Right atrium auricular region (tissue), 2 donors: ENCODE measurements around the gene ARHGEF28. TPM values are rescaled to one million over a fixed set of nuclear protein-coding genes. Genes with fewer than 3 reads are reported as not detected.

Experiments used
- DNase-seq: peaks from one replicate; pipeline ENCODE4 v3.0.0-alpha.2; 2019; ENCODE audit warnings: low spot score
- H3K27ac ChIP-seq, 2 donors: fragments of 200-600 bp; sonication (generic); 1 replicate in 1 of 2; 2 replicates in 1 of 2; pipeline ENCODE4 v1.5.1; 2016 to 2019
- H3K27me3 ChIP-seq, 2 donors: fragments of 200-600 bp; sonication (generic); one replicate each; pipeline versions ENCODE4 v1.5.1 to v1.6.0; 2017 to 2019
- H3K36me3 ChIP-seq: fragments of 200-600 bp; sonication (generic); one replicate; pipeline ENCODE4 v1.5.1; 2016
- H3K4me1 ChIP-seq, 2 donors: fragments of 200-600 bp; sonication (generic); one replicate each; pipeline versions ENCODE4 v1.5.1 to v1.6.0; 2017 to 2019
- H3K4me3 ChIP-seq, 2 donors: fragments of 200-600 bp; sonication (generic); 1 replicate in 1 of 2; 2 replicates in 1 of 2; pipeline ENCODE4 v1.5.1; 2017 to 2019; ENCODE audit warnings: mild to moderate bottlenecking in 1 of 2, moderate library complexity in 1 of 2
- H3K9me3 ChIP-seq, 2 donors: fragments of 200-600 bp; sonication (generic); one replicate each; pipeline ENCODE4 v1.5.1; 2019
- CTCF ChIP-seq, 2 donors: fragments of 200-600 bp; sonication (generic); IDR thresholded peaks; one replicate each; pipeline ENCODE4 v1.5.1; 2019; ENCODE audit warnings: antibody characterized with exemption in 2 of 2
- total RNA-seq, 2 donors: library from RNA; depleted of rRNA; stranded (reverse); fragments of >200 nt; gene quantifications; one replicate each; pipeline ENCODE4 v1.1.0, GENCODE V29; 2016

The ARHGEF28 gene
- total RNA-seq, 2 donors from 2014 or later, result 1.0 to 2.9 TPM

- no peak for DNase-seq
- no peaks in the 10 kb centered on the region for H3K9me3 ChIP-seq
- no peak overlapping the region for H3K27ac ChIP-seq
- no peaks in the 10 kb centered on the region for H3K4me1 ChIP-seq
- H3K27me3 ChIP-seq, result no peaks in the 10 kb centered on the region
- no peaks in the 10 kb centered on the region for H3K36me3 ChIP-seq
- H3K4me3 ChIP-seq, result no peak overlapping the region
- no peak for TF ChIP-seq CTCF (IDR thresholded peaks at IDR 0.05)
Measured at GRCh38 chr5:73812962-73813588, 187.1 kb downstream of the ARHGEF28 start.

GRCh38 chr5:73814233-73814846, 188.3 kb downstream of the ARHGEF28 start:
- no peak for TF ChIP-seq CTCF (IDR thresholded peaks at IDR 0.05)
- H3K9me3 ChIP-seq, result no peaks in the 10 kb centered on the region
- no peaks in the 10 kb centered on the region for H3K36me3 ChIP-seq
- no peak for DNase-seq
- H3K27me3 ChIP-seq, result no peaks in the 10 kb centered on the region
- H3K4me1 ChIP-seq, result no peaks in the 10 kb centered on the region
- H3K4me3 ChIP-seq, result no peak overlapping the region
- no peak overlapping the region for H3K27ac ChIP-seq

- no peak for DNase-seq
- no peak overlapping the region for H3K27ac ChIP-seq
- no peaks in the 10 kb centered on the region for H3K4me1 ChIP-seq
- TF ChIP-seq CTCF (IDR thresholded peaks at IDR 0.05), result no peak
- H3K4me3 ChIP-seq, result no peak overlapping the region
- H3K36me3 ChIP-seq, result no peaks in the 10 kb centered on the region
- H3K27me3 ChIP-seq, result no peaks in the 10 kb centered on the region
- H3K9me3 ChIP-seq, result no peaks in the 10 kb centered on the region
Measured at GRCh38 chr5:73815631-73816030, 189.6 kb downstream of the ARHGEF28 start.

GRCh38 chr5:73816656-73817420, 190.8 kb downstream of the ARHGEF28 start:
- Histone ChIP-seq H3K4me3 (no peak overlapping the region), H3K36me3 (no peaks in the 10 kb centered on the region), H3K9me3 (no peaks in the 10 kb centered on the region), H3K4me1 (no peaks in the 10 kb centered on the region), H3K27ac (no peak overlapping the region), H3K27me3 (no peaks in the 10 kb centered on the region)
- DNase-seq, result no peak
- TF ChIP-seq CTCF (IDR thresholded peaks at IDR 0.05), result no peak

- no peaks in the 10 kb centered on the region for H3K9me3 ChIP-seq
- no peak overlapping the region for H3K4me3 ChIP-seq
- no peak for TF ChIP-seq CTCF (IDR thresholded peaks at IDR 0.05)
- H3K27me3 ChIP-seq, result no peaks in the 10 kb centered on the region
- no peak for DNase-seq
- no peak overlapping the region for H3K27ac ChIP-seq
- no peaks in the 10 kb centered on the region for H3K36me3 ChIP-seq
- H3K4me1 ChIP-seq, result no peaks in the 10 kb centered on the region
Measured at GRCh38 chr5:73818357-73818756, 192.4 kb downstream of the ARHGEF28 start.
